Superior temporal gyrus (tissue), 1 donor: ENCODE measurements around the gene NDC1.
A peak's percentile ranks its signal among the peaks of the same experiment; 100 is the strongest.
"Not testable (repeated sequence)": the region's sequence is repeated elsewhere in the genome, so short reads cannot be mapped to it uniquely, and the experiment has no call there.

Source experiments
- DNase-seq: peaks from one replicate; pipeline ENCODE4 v3.0.0-alpha.2; 2016; ENCODE audit errors: extremely low spot score

The NDC1 gene

GRCh38 chr1:53837924-53838653 lies at the start of gene NDC1:
TSS of gene NDC1 (minus strand) at chr1:53838296. CDS start at chr1:53838261, 35 bp downstream.
- DNase-seq = peak; percentile 99

- DNase-seq = not testable (repeated sequence)
Measured at GRCh38 chr1:53883600-53883999, 45.5 kb upstream of the NDC1 start.

GRCh38 chr1:53881853-53882252 lies 43.8 kb upstream of the NDC1 start:
- DNase-seq = not testable (repeated sequence)

GRCh38 chr1:53878492-53879105 lies 40.5 kb upstream of the NDC1 start:
- DNase-seq = peak; percentile 76

GRCh38 chr1:53875150-53875549 lies 37.1 kb upstream of the NDC1 start:
- not testable (repeated sequence) for DNase-seq

- DNase-seq = no peak
Measured at GRCh38 chr1:53871773-53872484, 33.8 kb upstream of the NDC1 start.

GRCh38 chr1:53871221-53871620 lies 33.1 kb upstream of the NDC1 start:
- no peak for DNase-seq

- no peak for DNase-seq
Measured at GRCh38 chr1:53869454-53870117, 31.5 kb upstream of the NDC1 start.

- no peak for DNase-seq
Measured at GRCh38 chr1:53868565-53868964, 30.5 kb upstream of the NDC1 start.

- no peak for DNase-seq
Measured at GRCh38 chr1:53862507-53862906, 24.4 kb upstream of the NDC1 start.

GRCh38 chr1:53860967-53861411 lies 22.9 kb upstream of the NDC1 start:
- peak; percentile 81 for DNase-seq

GRCh38 chr1:53851571-53852285 lies 13.6 kb upstream of the NDC1 start:
- no peak for DNase-seq

- DNase-seq = no peak
Measured at GRCh38 chr1:53850082-53850673, 12.1 kb upstream of the NDC1 start.

GRCh38 chr1:53847980-53848379 lies 9.9 kb upstream of the NDC1 start:
- no peak for DNase-seq

GRCh38 chr1:53842347-53842746 lies 4.3 kb upstream of the NDC1 start:
- DNase-seq = no peak

- DNase-seq = no peak
Measured at GRCh38 chr1:53838654-53838974, 518 bp upstream of the NDC1 start.

GRCh38 chr1:53837646-53837923 lies 511 bp downstream of the NDC1 start:
- no peak for DNase-seq

- no peak for DNase-seq
Measured at GRCh38 chr1:53835491-53835890, 2.6 kb downstream of the NDC1 start.

- no peak for DNase-seq
Measured at GRCh38 chr1:53834776-53835175, 3.3 kb downstream of the NDC1 start.

- no peak for DNase-seq
Measured at GRCh38 chr1:53833393-53833792, 4.7 kb downstream of the NDC1 start.

GRCh38 chr1:53826367-53826766 lies 11.7 kb downstream of the NDC1 start:
- no peak for DNase-seq

- DNase-seq = no peak
Measured at GRCh38 chr1:53825306-53825705, 12.8 kb downstream of the NDC1 start.
